Stimulated activated naive CD8-positive, alpha-beta T cell treated with anti-CD3 and anti-CD28 coated beads, Interleukin-15, Interleukin-2, amounts not matched to agents 100 U/mL and 50 U/mL, for 24 hours (primary cell): ENCODE data around the gene C2CD2.

Experiments
- ATAC-seq: fragments of 150-1000 bp; cut with Tn5 transposase; one replicate; pipeline ENCODE4 v1.10.0; 2021
- DNase-seq: peaks from one replicate; pipeline ENCODE4 v3.0.0; 2021

C2CD2 gene

DNA sequence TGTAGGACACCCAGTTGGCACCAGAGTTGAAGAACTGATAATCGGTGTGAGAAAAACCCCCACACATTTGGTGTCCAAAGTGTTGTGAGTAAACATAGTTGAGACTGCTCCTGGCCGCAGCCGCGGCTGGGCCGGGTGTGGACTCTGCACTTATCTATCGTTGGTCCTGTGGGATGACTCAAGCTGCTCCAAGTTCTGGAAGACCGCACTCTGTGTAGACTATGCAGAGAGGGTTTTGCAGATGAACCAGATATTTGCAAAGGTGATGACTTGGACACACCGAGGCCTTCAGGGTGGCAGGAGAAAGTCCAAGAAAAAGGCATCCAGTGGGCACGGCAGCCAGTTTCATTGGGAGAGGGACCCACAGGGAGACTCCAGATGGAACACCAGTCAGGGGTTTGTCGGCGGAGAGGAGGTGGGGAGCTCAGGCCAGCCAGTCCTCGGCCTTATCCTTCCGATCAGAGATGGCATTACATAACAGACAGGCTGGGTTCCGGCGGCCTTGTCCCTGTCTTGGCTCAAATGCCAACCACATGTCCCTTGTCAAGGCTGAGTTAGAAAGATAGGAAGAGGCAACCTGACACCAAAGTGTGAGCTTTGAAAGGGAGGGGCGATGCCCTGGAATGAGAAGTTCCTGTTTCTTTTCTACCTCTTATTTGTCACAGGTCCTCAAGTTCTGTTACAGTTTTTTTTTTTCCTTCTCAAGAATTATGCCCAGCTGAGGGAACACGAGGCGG lies 21.1 kb downstream of the C2CD2 start:
- no peak for DNase-seq
- no peak for ATAC-seq

DNA sequence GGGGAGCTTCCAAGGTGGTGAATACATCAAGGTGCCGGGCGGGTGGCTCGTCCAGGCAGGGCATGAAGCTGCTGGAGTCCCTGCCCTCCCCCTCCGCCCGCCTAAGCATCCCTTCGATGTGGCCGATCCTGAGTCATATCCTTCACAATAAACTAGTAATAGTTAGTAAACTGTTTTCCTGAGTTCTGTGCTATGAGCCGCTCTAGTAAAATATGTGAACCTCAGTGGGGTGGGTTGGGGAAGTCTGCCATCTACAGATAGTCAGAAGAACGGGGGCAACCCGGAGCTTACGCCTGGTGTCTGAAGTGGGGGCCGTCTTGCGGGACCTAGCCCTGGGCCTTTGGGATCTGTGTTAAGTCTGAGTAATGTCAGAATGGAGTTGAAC lies 21.6 kb downstream of the C2CD2 start:
- DNase-seq, result no peak
- no peak for ATAC-seq

DNA sequence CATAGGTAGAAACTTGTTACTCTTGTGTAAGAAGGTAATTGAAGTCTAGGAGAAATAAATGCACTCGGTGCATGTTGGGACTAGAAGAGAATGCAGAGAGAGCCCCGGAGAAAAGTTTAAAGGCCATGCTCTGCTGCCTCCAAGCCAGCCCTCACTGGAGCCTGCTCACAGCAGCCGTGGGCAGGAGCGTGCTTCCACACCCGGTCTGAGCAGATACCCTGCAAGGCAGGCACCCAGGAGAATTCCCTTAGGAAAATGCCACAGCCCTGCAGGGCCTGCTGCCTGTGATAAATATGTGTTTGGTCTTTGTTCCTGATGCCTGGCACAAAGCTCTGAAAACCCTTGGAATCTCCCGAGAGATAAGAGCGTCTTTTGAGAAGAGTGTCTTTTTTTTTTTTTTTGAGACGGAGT lies 22.8 kb downstream of the C2CD2 start:
- DNase-seq (no peak), ATAC-seq (no peak)

DNA sequence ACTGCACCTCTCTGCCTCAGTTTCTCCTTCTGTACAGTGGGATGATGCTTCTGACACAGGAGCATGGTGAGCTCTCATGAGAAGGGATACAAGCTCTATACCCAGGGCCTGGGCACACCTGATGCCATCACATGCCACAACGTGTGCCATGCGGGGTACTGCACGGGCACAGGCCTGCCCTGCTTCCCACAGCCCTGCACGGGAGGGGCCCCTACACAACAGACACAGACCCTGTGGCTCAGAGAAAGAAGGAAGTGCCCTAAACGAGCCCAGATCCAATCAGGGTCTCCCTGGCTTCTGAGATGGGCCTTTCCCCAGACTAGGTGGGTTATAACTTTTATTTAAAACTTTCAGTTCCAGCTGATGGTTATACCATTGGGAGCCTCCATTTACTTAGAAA lies 24.6 kb downstream of the C2CD2 start:
- no peak for DNase-seq
- no peak for ATAC-seq

DNA sequence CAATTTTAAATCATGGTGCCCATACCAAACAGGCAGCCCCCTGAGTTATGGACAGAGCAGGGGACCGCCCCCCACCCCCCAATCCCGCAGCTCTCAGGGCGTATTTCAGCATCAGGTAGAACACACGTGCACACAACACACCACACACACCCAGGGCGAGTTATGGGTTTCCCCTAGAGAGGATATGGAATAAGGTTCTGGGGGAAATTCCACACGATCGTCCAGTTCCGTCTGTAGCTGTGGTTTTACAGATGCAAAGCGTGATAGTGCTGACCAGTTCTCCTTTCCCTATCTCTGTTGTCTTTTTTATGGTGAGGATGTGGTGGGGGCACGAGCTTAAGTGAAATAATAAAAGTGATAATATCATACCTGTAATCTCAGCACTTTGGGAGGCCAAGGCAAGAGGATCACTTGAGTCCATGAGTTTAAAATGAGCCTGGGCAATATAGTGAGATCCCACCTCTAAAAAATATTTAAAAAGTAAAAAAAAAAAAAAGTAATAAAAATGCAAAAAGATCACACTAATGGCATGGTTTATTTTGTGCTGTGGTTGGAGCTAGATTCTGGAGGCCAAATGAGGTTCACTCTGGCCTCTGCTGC lies 25.1 kb downstream of the C2CD2 start:
- DNase-seq (no peak), ATAC-seq (no peak)

DNA sequence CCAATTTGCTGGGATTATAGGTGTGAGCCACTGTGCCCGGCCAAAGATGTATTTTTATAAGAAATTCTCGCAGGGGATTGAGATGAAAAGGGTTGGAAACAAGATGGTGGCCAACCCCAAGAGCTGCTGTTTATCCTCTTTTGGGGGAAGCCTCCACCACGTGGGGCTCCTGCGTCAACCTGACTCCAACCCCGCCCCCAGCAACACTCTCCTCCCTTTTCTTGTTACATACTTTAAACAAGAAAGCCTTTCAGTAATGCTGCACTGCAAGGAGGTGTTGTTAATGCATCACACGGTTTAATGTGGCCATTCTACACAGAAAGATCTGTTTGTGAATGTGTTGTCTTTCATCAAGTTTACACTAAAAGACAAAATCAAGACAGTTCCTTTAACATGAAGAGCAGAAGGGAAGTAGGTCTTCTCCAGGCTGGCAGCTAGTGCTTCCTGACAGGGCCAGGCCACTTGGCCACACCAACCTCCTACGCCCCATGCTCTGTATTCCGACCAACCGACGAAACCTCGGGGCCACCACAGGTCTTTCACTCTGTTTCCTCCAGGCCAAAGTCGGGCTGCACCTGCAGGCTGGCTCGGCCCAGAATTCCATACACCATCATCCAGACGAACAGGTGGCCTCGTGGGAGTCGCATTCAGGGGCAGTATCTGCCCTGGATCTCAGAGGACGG lies 25.9 kb downstream of the C2CD2 start:
- no peak for ATAC-seq
- DNase-seq, result no peak

DNA sequence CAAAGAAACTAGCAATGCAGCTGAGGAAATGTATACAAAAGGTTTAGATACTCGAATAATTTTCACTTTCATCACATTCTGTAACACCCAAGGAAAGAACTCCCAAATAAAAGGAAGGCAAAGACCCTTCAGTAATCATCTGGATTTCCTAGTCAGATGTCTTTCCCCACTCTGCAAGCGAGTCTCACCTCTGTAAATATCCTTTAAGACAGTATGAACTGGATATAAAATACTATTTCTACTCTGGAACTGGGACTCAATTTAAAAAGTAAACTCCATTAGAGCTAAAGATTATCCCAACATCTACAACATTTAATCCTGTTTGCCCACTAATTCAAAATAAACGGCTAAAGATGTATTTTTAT lies 27.0 kb downstream of the C2CD2 start:
- ATAC-seq (no peak), DNase-seq (no peak)

DNA sequence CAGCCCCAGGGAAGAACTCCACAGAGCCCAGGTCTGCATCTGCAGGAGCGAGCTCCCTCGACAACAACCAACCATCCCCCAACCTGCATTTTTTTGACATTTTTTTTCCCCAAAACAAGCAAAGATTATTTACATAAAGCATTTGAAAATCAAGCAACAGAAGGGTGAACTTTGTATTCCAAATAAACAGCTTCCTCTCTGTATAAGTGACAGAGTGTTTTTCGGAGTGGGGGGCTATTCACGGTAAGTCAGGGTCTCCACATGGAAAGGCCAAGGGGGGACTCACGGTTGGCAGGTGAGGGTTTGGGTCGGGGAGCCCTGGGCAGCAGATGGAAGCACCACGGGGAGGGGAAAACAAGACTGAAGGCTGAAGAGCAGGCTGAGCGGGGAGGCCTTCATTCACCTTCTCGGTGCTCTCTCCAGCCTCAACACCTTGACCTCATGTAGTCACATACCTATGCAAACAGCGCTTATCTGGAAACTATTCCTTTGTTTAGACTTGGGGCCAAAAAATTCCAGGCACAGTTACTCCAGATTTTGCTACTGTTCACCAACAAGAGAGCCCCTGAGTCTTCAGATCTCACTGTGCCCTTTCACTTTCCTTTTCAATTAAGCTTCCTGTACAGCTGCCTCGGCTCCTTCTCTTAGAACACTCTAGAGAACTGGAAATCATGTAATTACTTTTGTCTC lies 27.6 kb downstream of the C2CD2 start:
- ATAC-seq (peak; percentile 59), DNase-seq (no peak)

DNA sequence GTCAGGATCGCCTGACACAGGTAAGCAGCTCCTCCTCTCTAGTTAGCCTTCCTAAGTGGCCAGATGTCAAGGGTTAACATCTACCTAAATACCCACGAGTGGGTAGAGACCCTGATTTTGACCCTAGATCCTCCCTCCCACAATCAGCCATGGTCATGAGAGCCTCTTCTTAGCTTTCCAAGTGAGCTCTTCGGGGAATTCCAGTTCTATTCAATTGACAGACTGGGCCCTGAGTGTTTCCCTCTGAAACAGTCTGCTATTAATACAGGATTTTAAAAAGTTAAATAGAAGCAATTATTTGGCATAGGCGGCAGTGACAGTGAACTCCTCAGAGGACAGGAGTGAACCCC lies 28.1 kb downstream of the C2CD2 start:
- DNase-seq, result no peak

DNA sequence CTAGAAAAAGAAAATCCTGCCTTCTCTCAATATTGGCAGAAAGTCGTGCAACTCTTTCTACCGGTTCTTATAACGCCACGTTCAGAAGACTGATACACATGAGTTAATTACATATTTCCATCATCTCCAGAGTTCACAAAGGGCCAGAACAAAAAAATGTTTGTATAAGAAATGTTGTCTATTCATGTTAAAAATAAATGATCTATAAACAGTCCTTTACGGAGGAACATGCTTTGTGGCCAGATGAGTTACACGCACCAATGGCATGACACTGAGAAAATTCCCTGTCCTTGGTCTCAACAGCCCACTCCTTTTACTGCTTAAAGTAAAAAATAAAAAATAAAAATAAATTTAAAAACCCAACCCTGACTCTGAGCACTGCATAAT lies 29.5 kb downstream of the C2CD2 start:
- DNase-seq (no peak), ATAC-seq (no peak)

More for the DNA sequence above, 28.1 kb downstream of the C2CD2 start:
- no peak for ATAC-seq

DNA sequence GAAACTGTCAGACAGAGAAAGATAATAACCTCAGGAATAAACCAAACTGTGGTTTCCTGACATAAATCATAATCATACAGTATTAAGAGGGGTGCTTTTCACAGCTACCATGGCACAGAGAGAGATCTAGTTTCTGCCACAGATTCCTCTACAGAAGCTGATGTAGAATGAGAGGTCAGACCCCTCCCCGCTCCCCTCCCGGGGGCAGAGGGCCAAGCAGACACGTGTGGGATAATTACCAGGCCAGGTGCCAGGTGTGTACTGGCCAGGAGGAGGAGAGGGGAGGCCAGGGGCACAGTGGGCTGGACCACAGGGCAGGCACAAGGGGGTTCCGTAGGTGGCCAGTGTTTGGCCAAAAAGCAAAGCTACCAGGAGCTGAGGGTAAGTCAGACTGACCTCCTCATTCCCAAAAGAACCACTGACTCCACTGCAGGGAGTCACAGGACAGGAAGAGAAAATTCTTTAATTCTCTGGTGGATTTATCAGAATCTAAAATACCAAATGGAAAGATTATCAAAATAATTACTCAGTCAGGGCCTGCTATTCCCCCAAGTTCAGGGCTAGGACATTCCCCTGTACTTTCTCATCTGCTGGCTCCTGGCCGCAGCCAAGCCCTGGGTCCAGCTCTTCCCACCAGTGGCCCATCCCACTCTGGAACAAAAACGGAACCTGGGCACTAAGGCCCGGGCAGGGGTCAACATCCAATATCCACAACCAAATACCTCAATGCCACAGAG lies 30.0 kb downstream of the C2CD2 start:
- peak; percentile 63 for ATAC-seq

DNA sequence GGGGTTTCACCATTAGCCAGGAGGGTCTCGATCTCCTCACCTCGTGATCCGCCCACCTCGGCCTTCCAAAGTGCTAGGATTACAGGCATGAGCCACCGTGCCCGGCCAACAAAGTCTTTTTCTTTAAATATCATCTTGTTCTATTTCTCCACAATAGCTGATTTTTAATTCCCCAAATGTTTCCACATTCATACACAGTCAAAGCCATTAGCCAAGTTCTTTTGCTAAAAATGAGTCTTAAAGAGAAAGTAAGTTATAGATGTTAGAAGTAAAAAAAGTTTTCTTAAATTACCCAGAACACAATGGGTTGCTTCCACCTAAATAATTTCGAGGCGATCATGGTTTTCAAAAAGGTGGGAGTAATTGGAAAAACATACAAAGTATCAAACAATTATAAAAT lies 30.6 kb downstream of the C2CD2 start:
- DNase-seq (no peak), ATAC-seq (no peak)

More for the DNA sequence above, 30.0 kb downstream of the C2CD2 start:
- no peak for DNase-seq

DNA sequence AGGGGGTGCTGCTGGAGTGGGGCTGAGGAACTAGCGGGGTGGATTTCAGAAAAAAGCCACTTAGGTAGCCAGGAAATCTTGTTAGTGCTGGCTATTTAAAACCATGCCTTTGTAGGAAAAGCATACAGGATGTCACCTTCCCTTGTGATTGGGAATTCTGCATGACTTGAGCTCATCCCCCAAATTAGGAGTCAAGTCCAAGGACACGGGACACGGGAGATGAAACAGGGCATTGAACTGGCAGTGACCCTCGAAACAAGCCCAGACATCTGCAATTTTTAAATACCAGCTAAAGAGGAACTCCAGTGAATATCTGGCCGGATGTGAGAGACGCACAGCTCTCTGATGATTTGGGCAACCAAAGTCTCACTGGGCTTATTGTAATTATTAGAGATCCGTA lies 32.8 kb downstream of the C2CD2 start:
- ATAC-seq, result no peak
- no peak for DNase-seq

DNA sequence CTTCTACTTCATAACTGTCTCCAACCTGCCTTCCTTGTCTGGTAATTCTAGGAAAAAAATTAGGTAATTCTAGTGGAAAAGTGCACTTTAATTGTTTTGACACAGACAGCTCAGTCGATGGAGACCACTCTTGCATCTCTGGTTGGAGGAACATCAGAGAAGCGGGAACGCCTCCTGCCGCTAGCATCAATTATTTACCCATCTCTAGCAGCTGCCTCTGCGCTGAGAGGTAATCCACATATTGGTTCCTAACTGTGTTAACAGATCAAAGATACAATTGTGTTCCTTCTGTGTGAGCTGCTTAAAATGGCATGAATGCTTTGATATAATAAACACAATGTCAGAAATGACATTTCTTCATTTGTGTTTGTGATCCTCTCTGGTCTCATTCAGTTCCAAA lies 33.3 kb downstream of the C2CD2 start:
- no peak for DNase-seq
- ATAC-seq, result no peak

DNA sequence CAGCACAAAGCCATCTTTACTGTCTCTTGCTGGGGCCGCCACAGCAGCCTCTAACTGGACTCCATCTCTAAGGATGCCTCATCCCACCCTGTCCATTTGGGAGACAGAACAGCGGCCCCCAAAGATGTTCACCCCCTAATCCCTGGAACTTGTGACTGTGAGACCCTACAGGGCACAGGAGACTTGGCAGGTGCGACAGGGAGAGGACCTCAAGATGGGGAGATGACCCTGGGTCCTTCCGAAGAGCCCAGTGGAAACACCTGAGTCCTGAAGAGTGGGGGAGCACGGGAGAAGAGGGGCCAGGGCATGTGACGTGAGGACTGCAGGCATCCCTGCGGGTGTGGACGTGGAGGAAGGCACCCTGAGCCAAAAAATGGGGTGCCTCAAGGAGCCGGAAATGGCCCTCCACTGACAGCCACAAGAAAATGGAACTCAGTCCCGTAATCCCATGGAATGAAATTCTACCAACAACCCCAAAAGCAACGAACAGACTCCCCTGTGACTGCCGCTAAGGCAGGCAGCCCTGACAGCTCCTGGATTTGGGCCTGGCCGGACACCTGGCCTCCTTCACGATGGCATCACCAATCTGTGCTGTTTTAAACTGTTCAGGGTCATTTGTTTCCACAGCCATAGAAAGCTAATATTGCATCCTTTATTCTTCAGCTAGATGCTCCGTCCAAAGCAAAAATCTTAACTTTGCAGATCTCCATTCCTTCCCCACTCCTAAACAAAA lies 34.0 kb downstream of the C2CD2 start:
- no peak for DNase-seq
- no peak for ATAC-seq

DNA sequence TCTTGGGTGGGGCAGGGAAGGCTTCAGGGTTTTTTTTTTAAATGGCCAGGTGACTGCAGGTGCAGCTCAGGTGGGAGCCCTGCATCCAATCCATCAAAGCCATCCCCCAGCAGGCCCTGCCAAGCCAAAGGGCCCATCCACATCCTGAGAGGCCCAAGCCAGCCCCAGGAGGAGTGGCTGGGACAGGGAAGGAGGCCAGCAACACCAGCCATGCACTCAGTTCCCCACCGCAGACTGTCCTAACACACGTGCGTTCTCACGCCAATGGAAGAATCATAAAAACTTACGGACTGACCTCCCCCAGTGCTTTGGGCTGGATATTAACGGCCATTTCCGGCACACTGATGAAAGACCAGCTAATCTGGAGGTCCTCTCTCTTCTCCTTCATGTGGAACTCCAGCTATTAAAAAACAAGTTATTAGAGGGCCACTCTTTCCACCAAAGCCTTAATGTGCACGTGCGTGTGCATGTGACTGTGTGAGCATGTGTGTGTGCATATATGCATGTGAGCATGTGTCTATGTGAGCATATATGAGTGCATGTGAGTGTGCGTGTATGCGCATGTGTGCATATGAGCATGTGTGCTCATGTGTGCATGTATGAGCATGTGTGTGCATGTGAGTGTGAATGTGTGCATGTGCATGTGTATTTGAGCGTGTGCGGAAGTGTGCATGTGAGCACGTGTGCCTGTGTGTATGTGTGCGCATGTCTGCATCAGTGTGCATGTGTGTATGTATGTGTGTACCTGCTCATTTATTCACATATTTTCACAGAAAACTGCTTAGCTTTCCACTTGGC lies 35.1 kb downstream of the C2CD2 start:
- ATAC-seq, result no peak

DNA sequence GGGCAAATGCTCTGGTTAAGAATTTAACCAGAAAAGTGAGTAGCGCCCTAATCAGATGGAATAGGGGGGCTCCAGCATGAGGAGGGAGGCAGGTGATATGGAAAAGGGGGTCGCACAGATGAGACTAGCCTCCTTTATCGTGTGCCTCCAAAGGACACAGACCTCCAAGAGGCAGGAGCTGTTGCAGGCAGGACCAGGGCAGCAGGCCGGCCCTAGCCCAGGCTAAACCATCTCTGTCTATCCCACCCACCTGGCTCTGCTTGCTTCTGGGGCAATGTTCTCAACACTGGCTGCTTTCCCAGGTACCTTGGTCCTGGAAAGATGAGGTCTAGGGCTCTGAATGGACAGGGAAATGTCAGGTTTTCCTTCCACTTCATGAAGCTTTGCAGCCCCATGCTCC lies 36.3 kb downstream of the C2CD2 start:
- DNase-seq (no peak), ATAC-seq (no peak)

More for the DNA sequence above, 35.1 kb downstream of the C2CD2 start:
- DNase-seq, result no peak

DNA sequence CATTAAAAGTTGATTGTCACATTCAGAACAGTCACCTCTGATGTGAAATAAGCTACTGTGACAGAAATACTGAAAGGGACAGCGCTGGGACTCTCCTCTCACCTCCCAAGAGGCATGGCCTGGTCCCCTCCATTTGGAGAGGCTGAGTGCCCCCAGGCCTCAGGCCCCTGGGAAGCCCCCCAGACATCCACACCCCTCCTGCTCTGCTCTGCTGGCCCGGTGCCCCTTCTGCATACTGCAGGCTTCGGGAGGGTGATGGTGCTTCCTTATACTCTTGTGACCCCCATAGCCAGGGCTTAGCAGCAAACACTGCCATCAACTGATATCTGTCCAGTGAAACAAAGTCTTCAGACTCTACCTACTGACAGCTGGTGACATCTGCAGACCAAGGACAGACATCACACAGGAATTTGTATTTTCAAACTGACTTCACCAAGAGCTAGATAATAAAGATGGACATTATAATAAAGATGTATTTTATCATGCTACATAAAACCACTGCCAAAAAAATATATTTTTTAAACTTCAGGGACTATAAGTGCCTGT lies 36.9 kb downstream of the C2CD2 start:
- DNase-seq, result no peak
- ATAC-seq, result no peak

DNA sequence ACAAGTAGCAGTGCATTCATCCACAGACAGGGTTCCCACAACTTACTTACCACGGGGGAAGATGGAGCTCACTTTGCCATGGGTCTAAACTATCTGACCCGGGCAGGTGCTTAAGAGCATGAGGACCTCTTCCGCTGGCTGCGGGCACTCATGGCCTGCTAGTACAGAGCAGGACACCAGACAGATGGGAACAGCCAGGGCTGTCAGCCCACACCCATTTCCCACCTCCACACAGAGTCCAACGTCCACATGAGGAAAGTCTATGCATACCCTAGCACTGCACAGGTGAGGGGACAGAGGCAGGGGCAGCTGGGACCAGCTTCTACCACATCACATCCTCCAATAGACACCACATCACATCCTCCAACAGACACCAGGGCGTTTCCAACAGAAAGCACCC lies 38.9 kb downstream of the C2CD2 start:
- ATAC-seq (no peak), DNase-seq (no peak)

DNA sequence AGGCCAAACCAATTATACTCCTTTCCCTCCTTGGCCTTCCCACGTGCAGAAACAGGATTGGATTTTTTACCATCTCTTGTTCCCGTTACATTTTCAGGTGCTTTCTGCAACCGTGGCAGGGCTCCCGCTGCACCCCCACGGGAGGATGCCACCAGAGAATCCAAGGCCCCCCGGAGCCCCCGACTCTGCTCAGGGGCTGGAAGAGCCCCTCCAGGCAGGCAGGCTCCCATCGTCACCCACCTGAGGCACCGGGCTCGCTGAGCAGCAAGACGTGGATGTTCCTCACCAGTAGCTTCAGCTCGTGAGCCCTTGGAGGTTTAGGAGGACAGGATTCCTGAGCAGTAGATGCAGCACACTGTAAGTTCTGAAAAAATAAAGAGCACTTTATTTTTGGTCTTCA lies 39.5 kb downstream of the C2CD2 start:
- ATAC-seq (no peak), DNase-seq (no peak)

DNA sequence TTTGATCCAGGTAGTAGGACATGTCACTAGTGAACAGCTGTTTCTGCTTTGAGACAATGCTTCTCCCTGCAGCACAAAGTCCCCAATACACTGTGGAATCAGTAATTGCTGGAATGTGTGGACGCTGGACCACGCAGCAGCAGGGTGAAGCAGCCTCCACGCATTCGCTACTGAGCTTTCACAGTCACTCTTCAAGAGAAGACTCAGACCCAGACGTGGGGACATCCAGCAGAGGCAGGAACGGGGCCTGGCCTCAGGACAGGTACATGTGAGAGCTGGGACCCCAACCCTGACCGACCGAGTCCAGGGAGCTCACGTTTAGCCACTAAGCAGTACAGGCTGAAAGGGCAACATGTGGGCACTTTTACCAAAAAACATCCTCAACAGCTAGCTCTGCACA lies 40.6 kb downstream of the C2CD2 start:
- DNase-seq (no peak), ATAC-seq (no peak)
